ENCODE data around the gene TRAPPC5.

TRAPPC5 gene

DNA sequence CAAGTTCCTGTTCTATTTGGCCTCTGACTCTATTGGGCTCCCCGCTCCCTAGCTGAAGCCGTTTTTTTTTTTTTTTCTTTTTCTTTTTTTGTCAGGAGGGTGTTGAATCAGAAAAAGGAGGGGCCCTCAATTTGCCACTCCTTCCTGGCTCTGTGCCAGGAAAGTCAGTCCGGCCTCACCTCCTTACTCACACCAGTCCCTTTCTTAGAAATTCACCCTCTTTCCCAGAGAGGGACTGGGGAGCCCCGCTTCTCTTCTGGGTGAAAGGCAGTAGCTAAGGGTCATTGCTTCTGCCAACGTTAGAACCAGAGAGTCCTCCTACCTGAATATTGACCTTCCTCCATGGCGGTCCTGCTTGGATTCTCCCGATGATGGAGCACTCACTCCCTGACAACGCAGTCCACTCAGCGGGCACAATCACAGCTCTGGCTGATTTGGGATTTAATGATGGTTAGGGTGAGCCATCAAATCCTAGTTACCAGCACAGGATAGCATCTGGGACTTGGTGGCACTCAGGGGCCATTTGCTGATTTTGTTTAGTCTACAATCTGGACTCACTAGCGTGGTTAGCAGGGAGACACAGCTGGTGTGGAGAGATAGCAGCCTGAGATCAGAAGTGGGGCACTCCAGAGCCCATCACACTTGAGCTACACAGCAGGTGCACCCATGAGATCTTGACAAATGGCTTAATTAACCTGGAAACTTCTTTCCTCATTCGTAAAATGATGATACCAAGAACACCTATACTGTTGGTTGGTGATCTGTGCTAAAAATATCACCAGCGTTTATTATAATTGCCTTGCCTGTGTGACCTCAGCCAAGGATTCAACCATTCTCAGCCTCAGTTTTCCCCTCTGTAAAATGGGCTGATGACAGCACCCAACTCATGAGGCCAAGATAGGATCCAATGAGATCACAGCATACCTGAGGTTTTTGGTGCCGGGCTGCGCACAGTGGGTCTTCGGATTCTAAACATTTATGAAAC lies 19.1 kb downstream of the TRAPPC5 start:
- no peaks in the 10 kb centered on the region for H3K4me1 ChIP-seq (ENCODE audit: control insufficient read depth, insufficient read depth, low read length)
- no peaks in the 10 kb centered on the region for H3K9me3 ChIP-seq (ENCODE audit: control insufficient read depth, low read length)
- H3K4me3 ChIP-seq (ENCODE audit: low read length): no peak overlapping the region
- H3K36me3 ChIP-seq (ENCODE audit: control insufficient read depth, insufficient read depth, low read length): no peaks in the 10 kb centered on the region
- peaks cover 20% of the 10 kb centered on the region for H3K27me3 ChIP-seq (ENCODE audit: control insufficient read depth, insufficient read depth, low read length)
- no peak overlapping the region for H3K9ac ChIP-seq (ENCODE audit: low read length)

GRCh38 chr19:7701049-7701653 lies 20.5 kb downstream of the TRAPPC5 start:
- Histone ChIP-seq H3K4me3 (ENCODE audit: low read length) (no peak overlapping the region), H3K9me3 (ENCODE audit: control insufficient read depth, low read length) (no peaks in the 10 kb centered on the region), H3K27me3 (ENCODE audit: control insufficient read depth, insufficient read depth, low read length) (peaks cover 20% of the 10 kb centered on the region)

GRCh38 chr19:7701654-7702457 lies 21.2 kb downstream of the TRAPPC5 start, which contains the start of gene FCER2:
Gene FCER2 (minus strand): TSS chr19:7702131. CDS start chr19:7699760, 2,371 bp downstream.
- Histone ChIP-seq H3K4me3 (ENCODE audit: low read length) (no peak within 1 kb of the TSS), H3K9ac (ENCODE audit: low read length) (no peak within 1 kb of the TSS), H3K27me3 (ENCODE audit: control insufficient read depth, insufficient read depth, low read length) (peaks cover 20% of the 10 kb centered on the region)

More at GRCh38 chr19:7701049-7701653, 20.5 kb downstream of the TRAPPC5 start:
- H3K4me1 ChIP-seq (ENCODE audit: control insufficient read depth, insufficient read depth, low read length): no peaks in the 10 kb centered on the region
- no peaks in the 10 kb centered on the region for H3K36me3 ChIP-seq (ENCODE audit: control insufficient read depth, insufficient read depth, low read length)
- no peak overlapping the region for H3K9ac ChIP-seq (ENCODE audit: low read length)

DNA sequence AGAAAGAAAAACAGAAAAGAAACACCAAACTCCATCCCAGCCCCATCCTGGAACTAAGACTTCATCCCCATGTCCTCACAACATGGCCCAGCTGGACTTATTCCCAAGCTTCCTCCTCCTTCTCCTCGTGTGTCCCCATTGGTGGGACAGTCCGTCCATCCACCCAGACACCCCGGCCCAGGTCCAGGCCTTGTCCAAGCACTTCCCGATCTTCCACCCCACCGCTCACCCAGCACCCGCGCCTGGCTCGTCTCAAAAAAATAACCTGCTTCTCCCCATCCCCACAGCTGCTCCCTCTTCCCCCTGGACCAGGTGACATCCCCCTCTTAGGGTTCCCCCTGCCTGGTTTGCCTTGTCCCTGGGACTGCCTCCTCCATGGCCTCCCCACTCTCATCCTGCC lies 22.7 kb downstream of the TRAPPC5 start:
- H3K9ac ChIP-seq (ENCODE audit: low read length): no peak overlapping the region
- H3K27me3 ChIP-seq (ENCODE audit: control insufficient read depth, insufficient read depth, low read length): peaks cover 9% of the 10 kb centered on the region
- H3K36me3 ChIP-seq (ENCODE audit: control insufficient read depth, insufficient read depth, low read length): no peaks in the 10 kb centered on the region
- no peak overlapping the region for H3K4me3 ChIP-seq (ENCODE audit: low read length)
- no peaks in the 10 kb centered on the region for H3K9me3 ChIP-seq (ENCODE audit: control insufficient read depth, low read length)
- no peaks in the 10 kb centered on the region for H3K4me1 ChIP-seq (ENCODE audit: control insufficient read depth, insufficient read depth, low read length)

More at GRCh38 chr19:7701654-7702457, 21.2 kb downstream of the TRAPPC5 start, which contains the start of gene FCER2:
- Histone ChIP-seq H3K4me1 (ENCODE audit: control insufficient read depth, insufficient read depth, low read length) (no peaks in the 10 kb centered on the region), H3K36me3 (ENCODE audit: control insufficient read depth, insufficient read depth, low read length) (no peaks in the 10 kb centered on the region), H3K9me3 (ENCODE audit: control insufficient read depth, low read length) (no peaks in the 10 kb centered on the region)

DNA sequence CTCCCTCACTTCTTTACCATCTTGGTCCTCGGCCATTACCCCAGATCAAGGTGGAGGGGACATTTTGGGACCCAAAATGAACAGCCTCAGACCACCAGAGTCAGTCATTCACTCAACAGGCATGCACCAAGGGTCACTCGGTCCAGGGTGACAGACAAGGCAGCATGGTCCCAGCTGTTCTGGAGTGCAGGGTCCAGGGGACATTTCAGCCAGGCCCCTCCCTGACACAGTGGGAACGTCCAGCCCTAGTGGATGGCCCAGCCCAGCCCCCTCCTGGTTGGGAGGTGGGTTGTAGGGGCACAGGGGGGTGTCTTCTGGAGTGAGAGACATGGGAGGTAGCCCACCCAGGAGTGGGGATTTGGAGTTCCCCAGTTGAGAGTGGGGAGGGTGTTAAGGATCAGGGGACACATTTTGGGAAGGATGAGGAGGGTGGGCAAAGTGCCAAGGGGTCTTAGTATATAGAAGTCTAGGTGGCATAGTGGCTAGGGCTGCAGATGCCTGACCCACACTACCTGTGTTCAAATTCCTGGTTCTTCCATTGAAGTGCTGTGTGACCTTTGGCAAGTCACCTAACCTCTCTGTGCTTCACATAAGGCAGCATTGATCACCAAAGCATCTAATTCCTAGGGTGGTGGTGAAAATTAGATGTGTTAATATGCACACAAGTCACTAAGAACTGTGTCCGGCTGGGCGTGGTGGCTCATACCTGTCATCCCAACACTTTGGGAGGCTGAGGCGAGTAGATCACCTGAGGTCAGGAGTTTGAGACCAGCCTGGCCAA lies 23.8 kb downstream of the TRAPPC5 start:
- H3K4me3 ChIP-seq (ENCODE audit: low read length): no peak overlapping the region
- no peaks in the 10 kb centered on the region for H3K36me3 ChIP-seq (ENCODE audit: control insufficient read depth, insufficient read depth, low read length)
- H3K4me1 ChIP-seq (ENCODE audit: control insufficient read depth, insufficient read depth, low read length): no peaks in the 10 kb centered on the region
- H3K9me3 ChIP-seq (ENCODE audit: control insufficient read depth, low read length): no peaks in the 10 kb centered on the region
- peaks cover 5% of the 10 kb centered on the region for H3K27me3 ChIP-seq (ENCODE audit: control insufficient read depth, insufficient read depth, low read length)
- H3K9ac ChIP-seq (ENCODE audit: low read length): no peak overlapping the region

GRCh38 chr19:7705387-7706187 lies 25.0 kb downstream of the TRAPPC5 start:
- Histone ChIP-seq H3K9me3 (ENCODE audit: control insufficient read depth, low read length) (no peaks in the 10 kb centered on the region), H3K9ac (ENCODE audit: low read length) (no peak overlapping the region), H3K36me3 (ENCODE audit: control insufficient read depth, insufficient read depth, low read length) (no peaks in the 10 kb centered on the region), H3K4me1 (ENCODE audit: control insufficient read depth, insufficient read depth, low read length) (no peaks in the 10 kb centered on the region), H3K4me3 (ENCODE audit: low read length) (no peak overlapping the region), H3K27me3 (ENCODE audit: control insufficient read depth, insufficient read depth, low read length) (no peaks in the 10 kb centered on the region)

DNA sequence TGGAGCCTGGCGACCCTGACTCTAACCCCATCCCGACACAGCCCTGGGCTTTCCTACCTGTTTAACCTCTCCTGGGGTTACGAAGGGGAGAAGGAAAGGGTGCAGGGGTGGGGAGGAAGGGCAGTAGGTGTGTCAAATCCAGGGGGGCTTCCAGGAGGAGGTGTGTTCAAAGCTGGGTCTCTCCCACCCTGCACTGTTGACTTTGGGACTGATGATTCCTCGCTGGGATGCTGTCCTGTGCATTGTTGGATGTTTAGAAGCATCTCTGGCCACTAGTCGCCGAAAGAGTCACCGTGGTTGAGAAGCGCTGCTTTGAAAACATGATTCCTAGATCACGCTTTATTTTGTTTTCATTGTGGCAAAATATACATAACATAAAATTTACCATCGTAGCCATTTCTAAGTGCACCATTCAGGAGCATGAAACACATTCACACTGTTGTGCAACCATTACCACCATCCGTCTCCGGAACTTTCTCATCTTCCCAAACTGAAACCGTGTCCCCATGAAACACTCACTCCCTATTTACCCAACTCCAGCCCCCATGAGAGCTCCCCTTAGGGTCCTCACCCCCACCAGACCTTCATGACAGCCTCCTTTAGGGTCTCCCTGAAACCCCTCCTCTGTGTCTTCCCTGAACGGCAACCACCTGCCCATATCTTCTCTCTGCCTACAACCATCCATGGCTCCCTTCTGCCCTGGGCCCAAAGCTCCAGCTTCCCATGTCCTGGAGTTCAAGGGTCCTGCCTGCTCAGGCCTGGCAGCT lies 25.7 kb downstream of the TRAPPC5 start:
- Histone ChIP-seq H3K36me3 (ENCODE audit: control insufficient read depth, insufficient read depth, low read length) (no peaks in the 10 kb centered on the region), H3K27me3 (ENCODE audit: control insufficient read depth, insufficient read depth, low read length) (no peaks in the 10 kb centered on the region), H3K9me3 (ENCODE audit: control insufficient read depth, low read length) (no peaks in the 10 kb centered on the region), H3K4me3 (ENCODE audit: low read length) (no peak overlapping the region), H3K9ac (ENCODE audit: low read length) (no peak overlapping the region), H3K4me1 (ENCODE audit: control insufficient read depth, insufficient read depth, low read length) (no peaks in the 10 kb centered on the region)

DNA sequence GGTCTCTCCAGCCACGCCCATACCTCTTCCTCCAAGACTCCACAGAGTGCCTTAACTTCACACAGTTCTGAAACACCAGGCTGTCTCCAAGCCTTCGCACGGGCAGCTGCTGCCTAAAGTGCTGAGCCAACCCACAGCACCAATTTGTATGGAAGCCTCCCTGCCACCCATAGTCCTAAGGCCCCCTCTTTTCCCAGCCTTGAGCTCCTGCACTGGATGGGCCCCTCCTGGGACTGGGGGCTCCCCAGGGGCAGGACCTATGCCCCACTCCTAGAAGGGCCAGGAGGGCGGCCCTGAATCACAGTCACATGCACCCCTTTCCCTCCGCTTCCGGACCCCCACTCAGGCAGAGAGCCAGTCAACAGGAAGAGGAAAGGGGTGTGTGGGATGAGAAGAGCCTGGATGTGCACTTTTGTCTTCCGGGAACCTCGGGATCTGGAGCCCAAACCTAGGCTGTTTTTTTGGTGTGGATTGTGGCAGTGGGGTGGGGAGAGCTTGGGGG lies 26.4 kb downstream of the TRAPPC5 start:
- no peaks in the 10 kb centered on the region for H3K36me3 ChIP-seq (ENCODE audit: control insufficient read depth, insufficient read depth, low read length)
- no peak overlapping the region for H3K9ac ChIP-seq (ENCODE audit: low read length)
- no peaks in the 10 kb centered on the region for H3K9me3 ChIP-seq (ENCODE audit: control insufficient read depth, low read length)
- no peaks in the 10 kb centered on the region for H3K27me3 ChIP-seq (ENCODE audit: control insufficient read depth, insufficient read depth, low read length)
- H3K4me1 ChIP-seq (ENCODE audit: control insufficient read depth, insufficient read depth, low read length): no peaks in the 10 kb centered on the region
- H3K4me3 ChIP-seq (ENCODE audit: low read length): no peak overlapping the region

GRCh38 chr19:7709932-7710460 lies 29.4 kb downstream of the TRAPPC5 start:
- H3K27me3 ChIP-seq (ENCODE audit: control insufficient read depth, insufficient read depth, low read length): no peaks in the 10 kb centered on the region
- H3K9ac ChIP-seq (ENCODE audit: low read length): no peak overlapping the region
- no peaks in the 10 kb centered on the region for H3K36me3 ChIP-seq (ENCODE audit: control insufficient read depth, insufficient read depth, low read length)
- no peak overlapping the region for H3K4me3 ChIP-seq (ENCODE audit: low read length)
- no peaks in the 10 kb centered on the region for H3K9me3 ChIP-seq (ENCODE audit: control insufficient read depth, low read length)
- H3K4me1 ChIP-seq (ENCODE audit: control insufficient read depth, insufficient read depth, low read length): no peaks in the 10 kb centered on the region

DNA sequence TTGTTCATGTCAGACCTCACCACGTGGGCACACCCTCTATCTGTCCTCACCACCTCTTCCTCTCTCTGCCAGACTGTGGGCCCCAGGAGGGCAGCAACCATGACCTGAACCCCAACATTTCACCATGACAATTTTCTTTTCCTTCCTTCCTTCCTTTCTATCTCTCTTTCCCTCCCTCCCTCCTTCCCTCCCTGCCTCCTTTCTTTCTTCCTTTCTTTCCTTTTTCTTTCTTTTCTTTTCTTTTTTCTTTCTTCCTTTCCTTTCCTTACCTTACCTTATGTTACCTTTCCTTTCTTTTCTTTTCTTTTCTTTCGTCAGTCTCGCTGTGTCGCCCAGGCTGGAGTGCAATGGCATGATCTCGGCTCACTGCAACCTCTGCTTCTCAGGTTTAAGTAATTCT lies 30.0 kb downstream of the TRAPPC5 start:
- Histone ChIP-seq H3K9me3 (ENCODE audit: control insufficient read depth, low read length) (no peaks in the 10 kb centered on the region), H3K4me3 (ENCODE audit: low read length) (no peak overlapping the region), H3K27me3 (ENCODE audit: control insufficient read depth, insufficient read depth, low read length) (no peaks in the 10 kb centered on the region), H3K9ac (ENCODE audit: low read length) (no peak overlapping the region), H3K4me1 (ENCODE audit: control insufficient read depth, insufficient read depth, low read length) (no peaks in the 10 kb centered on the region), H3K36me3 (ENCODE audit: control insufficient read depth, insufficient read depth, low read length) (no peaks in the 10 kb centered on the region)

Data from mucosa of stomach (tissue), 1 donor.